HG02973 (cell line): Measurements from ENCODE around the gene GUCY2F.

Experiments used
- ATAC-seq: cut with Tn5 transposase; IDR thresholded peaks from one replicate; pipeline ENCODE4 v1.9.1; 2021; ENCODE audit warnings: moderate library complexity; ENCODE audit not compliant: unreplicated experiment

GUCY2F gene

DNA sequence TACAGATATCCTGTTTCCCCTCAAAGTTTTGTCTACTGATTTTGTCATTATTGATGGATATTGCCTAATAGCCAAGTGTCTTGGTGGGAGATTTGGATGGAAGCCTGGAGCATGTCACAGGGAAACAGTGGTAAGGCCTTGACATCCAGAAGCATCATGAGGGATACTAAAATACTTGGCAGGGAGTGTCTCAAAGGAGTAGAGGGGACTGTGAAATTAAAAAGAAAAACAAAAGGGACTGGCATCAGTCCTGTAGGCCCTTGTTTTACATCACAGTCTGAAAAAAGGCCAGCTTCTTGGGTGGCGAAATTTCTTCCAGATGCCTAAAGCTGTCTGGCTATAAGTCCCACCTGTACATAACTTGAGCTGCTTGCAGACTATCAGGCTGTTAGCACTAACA lies 83.8 kb downstream of the GUCY2F start:
- ATAC-seq: no peak

GRCh38 chrX:109393859-109394258 lies 88.0 kb downstream of the GUCY2F start:
- no peak for ATAC-seq

DNA sequence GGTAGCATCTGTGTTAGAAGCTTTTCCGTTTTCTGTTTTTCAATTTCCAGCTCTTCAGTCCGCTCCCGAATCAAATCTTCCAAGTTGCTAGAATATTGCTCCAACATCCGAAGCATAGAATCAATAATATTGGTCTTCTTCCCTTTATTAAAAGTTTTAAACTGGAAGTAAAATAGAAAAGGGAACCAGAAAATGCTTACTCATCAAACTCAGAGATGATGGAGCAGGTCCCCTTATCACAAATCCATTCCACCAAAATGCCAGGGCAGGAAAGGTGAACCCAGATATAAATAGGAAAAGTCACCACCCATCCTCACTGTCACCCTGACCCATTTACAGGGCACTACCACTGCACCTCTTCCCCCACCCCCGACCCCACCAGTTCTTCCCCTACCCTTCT lies 89.0 kb downstream of the GUCY2F start:
- no peak for ATAC-seq

DNA sequence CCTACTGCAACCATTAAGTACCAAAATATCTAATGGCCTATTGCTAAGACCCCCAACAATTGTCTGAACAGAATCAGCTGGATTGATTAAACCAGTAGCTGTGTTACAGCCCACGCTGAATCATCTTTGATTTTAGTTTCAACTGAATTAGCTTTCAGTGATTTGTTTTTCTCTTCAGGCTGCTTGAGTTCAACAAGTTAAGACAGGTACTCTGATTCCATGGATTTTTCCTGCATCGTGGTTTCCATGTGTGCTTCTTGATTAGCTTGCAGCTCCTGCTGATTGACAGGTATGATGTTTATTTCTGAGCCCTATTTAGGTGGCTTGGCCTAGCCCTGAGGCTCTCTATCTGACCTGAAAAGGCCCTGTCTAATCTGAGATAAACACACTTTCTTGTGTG lies 91.3 kb downstream of the GUCY2F start:
- no peak for ATAC-seq

DNA sequence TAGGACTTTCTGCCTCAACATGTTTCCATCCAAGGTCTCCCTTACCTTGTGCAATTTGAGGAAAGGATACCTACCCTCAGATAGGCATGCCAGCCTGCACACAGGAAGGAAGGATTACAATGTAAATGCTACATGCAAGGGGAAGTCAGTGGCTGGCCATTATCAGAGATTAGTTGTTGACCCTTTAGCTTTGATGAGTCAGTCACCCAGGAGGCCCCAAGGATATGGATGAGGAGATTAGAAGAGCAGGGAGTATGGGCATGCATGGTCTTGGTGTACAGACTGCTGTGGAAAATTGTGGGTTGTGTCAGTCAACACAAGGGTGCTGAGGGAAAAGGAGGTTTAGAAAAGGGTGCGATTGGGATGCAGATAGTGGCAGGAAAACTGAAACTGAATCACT lies 92.0 kb downstream of the GUCY2F start:
- no peak for ATAC-seq

DNA sequence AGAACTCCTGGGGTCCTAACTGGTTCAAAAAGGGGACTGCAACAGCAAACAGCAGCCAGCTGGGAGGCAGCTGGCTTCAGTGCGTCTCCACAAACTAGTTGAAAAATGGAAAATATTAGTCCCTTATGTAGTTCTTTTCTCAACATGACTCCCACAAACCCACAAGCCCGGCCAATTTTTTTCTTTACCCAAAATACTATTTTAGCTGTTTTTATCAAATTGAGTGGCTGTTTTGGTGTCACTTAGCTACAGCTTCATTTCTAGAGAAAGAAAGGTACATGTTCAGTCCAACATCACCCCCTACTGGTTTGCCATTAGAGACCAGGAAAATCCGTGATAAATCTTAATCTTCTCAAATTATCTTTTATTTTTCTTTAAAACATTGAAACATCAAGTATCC lies 97.2 kb downstream of the GUCY2F start:
- no peak for ATAC-seq

DNA sequence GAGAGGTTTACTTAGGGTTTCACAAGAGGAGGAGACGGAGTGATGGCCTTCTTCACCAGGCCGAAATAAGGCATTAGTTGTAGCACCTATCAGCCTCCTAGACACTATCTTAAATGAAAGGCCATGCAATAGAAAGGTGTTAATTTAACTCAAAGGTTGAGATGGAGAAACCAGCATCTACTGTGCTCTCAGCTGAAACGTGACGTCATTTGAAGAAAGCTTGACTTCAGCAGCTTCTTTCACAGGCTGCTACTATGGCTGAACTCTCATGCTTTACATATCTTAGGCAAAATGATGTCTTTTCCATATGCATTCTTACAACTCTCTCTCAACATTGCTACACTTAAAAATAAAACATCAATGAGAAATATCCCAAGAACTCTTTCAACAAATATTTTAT lies 99.6 kb downstream of the GUCY2F start:
- ATAC-seq: no peak

DNA sequence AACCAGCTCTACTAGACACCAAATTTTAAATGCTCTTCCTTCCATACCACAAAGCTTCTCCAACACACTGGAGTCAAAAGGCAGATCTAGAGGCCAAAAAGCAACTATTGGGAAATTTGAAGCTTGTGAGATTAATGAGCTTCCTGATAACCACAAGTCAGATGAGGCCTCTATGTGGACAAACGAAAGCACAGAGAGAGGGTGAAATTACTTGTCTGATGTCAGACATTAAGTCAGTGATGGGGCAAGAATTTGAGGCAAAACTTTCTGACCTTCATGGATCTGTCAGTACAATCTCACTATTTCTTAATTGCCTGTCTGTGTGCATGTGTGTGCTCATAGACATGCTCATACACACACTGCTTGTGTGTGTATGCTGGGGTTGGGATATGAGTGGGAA lies 103.6 kb downstream of the GUCY2F start:
- ATAC-seq: no peak

DNA sequence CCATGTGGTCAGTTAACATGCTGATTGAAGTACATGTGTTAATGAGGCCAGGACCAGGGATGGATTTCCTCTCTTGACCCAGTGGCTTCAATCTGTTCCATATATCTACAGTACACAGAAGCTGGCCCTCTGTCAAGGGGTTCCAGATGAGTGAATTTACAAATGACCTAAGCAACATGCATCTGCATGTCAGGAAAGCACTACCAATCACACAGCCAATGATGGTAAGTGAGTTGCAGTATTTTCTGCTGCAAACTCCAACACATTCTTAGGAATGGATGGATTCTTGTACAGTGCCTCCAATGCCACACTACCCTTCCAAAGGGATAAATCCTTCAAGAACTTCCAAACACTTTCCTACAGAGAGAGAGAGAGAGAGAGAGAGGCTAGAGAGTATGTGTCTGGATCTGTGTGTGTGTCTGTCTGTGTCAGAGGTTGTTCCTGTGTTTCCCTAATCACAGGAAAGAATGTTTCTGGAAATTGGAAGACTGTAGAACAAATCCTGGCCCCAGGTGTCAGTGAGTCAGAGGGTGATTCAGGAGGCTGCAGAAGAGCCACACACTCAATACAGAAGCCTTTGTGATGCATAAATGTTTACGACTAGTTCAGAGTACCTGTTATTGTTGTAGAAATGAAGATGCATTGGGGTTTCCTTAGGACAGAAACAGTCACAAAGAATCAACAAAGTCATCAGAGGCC lies 107.5 kb downstream of the GUCY2F start:
- ATAC-seq: no peak

GRCh38 chrX:109373468-109373867 lies 108.4 kb downstream of the GUCY2F start:
- ATAC-seq: no peak

DNA sequence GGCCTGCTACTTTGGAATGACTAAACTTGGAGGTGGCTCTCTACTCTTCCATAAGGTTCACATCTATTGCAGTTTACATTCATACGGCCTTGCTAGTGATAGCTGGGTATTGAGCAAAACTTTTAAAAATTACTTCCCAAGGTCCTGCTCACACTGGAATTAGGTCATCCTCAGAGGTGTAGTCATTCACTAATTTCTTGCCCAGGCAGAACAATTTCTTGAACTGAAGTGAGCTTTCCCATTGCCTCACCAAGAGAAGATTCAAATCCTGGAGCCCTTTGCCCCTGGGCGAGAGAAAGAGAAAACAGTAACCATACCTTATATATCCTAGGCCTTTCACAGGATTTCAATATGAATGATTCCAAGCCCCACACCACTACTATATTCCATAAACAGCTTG lies 109.2 kb downstream of the GUCY2F start:
- no peak for ATAC-seq

DNA sequence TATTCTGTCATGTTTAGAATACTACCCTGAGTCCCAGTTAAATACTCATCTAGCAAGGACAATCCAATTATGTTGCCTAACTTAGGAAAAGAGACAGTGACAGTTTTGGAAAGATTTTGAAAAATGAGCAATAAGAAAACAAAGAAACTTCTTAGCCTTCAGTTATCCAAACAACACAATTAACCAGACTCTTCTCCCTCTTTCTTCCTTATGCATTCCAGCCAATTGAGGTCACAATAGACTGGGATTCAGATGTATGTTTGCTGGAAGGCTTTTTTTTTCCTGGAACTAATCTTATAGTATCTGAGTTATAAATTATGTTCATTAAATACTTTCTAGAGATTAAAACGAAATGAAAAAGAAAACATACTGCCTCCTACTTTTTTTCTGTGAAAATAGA lies 109.6 kb downstream of the GUCY2F start:
- no peak for ATAC-seq

DNA sequence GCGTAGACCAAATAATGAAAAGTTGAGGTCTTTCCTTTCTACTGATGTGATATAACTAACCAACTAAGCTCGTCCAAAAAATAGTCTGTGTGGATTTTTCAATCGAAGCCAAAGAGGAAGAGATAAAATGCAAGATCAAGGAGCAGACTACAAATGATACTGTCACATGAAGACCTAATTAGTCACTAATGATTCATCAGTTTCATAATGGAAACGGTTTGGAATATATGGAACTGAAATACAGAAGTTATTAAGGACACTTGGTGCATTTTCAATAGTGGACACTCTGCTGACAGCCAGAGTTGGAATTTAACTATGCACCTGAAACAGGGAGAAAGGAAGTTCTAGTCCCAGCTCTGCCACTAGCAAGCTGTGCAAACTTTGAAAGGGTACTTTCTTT lies 119.8 kb downstream of the GUCY2F start:
- ATAC-seq: no peak

DNA sequence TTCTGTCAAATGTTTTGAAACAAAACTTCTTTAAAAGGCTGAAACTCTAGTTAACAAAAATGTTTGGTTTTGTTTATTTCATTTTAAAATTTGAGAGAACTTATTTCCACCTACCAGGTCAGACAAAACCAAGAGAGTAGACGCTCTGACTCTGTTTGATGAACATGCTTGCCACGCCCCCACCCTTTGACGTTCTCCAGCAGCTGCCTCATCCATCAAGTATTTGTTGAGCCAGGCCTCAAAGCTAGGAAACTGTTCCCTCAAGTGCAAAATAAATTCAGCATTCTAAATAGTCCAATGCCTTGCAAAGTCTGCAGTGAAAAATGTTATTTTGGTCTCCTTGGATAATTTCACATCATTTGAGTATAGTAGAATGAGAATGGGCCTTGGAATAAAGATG lies 121.6 kb downstream of the GUCY2F start:
- ATAC-seq: no peak

DNA sequence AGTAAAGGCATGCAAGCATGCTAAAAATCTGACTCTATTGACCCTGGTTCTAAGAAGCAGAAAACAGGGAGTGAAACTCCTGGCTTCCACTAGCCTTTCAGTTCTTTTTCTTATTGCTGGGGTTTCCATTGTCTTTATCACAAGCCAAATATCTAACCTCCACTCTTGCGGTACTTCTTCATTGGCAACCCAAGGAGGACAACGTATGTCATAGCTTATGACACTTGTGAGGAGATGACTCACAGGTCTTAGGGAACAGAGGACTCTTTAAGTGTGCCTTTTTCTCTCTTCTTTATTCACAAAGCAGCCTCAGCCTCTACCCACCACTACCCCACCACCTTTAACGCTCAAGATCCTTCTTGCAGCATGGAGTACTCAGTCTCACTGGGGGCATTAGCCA lies 124.2 kb downstream of the GUCY2F start:
- ATAC-seq: no peak

- ATAC-seq: no peak
These were observed 125.2 kb downstream of the GUCY2F start for GRCh38 chrX:109356684-109357083.

DNA sequence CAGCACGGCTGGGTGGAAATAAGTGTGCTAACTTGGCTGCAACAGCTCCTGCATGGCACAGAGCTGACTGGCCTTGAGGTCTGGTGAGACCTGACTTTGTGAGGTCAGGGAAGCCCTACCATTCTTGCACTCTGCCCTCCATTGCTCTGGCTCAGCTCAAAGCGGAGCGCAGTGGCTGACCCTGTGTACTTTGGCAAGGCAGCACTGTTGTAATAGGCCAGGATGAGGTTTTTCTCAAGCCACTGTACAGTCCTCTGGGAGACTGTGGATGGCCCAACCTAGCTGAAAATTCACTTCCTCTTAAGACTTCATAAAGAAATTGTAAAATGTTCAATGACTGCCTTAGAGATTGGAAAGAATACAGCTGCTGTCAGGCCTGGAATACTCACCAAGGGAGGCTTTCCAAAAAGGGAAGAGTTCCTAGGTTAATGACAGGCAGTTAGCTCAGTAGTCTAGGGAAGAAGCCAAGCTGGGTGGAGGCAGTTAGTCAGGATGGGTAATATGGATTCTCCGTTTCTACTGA lies 129.8 kb downstream of the GUCY2F start:
- no peak for ATAC-seq

DNA sequence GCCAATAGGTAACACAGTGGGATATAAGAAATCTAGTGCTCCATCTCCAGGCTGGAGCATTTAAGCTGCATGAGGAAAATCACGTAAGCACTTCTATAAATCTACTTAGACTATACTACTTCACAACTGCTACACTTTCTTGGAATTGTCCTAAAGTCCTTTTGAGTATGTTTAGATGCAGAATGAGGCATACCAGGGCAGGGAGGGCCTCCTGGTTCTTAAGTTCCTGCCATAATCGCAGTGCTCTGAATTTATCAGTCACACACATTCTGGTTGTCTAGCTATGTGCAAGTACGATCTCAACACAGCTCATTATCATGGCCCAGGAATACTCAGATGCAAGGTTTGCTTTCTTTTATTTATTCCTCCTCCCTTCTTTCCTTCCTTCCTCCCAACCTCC lies 130.3 kb downstream of the GUCY2F start:
- ATAC-seq: no peak

- ATAC-seq: no peak
These were observed 131.3 kb downstream of the GUCY2F start for GRCh38 chrX:109350551-109350950.

DNA sequence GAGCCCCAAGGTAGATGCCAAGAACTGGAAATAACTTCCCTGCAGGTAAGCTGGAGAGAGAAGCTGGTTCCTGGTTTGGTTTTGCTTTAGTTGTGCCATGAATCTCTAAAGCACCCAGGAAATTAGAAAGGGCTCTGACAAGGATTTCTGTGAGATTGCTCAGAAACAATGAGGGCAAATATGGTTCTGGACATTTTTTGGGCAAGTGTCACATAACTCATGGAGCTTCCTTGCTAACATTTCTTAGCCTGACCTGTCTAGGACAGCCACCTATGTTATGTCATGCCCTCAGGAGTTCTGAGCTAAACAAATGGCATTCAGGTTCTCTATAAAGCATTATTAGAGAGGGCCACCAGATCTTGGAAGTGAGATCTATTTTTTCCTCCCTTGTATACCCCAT lies 131.8 kb downstream of the GUCY2F start:
- ATAC-seq: no peak

DNA sequence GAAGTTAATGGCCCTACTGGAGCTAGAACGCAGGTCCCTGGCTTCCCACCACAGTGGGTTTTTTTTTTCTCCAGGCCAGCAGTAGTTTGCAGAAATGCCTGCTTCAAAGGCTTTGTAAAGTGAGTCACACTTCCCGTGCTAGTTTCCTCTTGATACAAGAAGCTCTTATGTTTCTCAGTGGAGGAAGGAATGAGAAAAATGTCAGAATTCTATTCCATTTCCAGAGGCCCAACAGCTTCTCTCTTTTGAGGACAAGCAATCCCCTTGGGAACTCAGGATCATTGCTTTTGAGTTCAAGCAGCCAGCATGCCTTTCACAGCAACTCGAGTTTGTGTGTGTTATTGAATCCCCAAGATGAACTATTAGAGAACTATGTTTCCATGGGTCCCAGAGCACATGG lies 134.3 kb downstream of the GUCY2F start:
- ATAC-seq: no peak

DNA sequence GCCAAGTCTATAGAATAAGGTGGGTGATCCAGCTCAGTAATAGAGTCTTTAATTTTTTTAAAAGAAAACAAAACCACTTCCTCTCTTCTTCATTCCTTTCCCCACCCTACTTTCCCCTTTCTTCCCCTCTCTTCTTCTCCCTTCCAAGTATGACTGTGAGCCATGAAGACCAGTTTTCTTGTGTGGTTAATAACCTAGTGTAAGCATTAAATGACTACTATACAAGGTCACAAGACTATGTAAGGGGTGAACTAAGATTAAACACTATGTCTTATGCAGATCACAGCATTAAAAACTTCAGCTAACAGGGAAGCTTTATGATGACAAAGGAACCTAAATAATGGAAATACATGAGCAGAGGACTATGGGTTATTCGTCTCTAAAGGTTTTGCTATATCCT lies 135.4 kb downstream of the GUCY2F start:
- ATAC-seq: no peak

- ATAC-seq: no peak
These were observed 136.0 kb downstream of the GUCY2F start for GRCh38 chrX:109345856-109346255.
